ENCODE data around the gene CCDC152.

CCDC152 gene

DNA sequence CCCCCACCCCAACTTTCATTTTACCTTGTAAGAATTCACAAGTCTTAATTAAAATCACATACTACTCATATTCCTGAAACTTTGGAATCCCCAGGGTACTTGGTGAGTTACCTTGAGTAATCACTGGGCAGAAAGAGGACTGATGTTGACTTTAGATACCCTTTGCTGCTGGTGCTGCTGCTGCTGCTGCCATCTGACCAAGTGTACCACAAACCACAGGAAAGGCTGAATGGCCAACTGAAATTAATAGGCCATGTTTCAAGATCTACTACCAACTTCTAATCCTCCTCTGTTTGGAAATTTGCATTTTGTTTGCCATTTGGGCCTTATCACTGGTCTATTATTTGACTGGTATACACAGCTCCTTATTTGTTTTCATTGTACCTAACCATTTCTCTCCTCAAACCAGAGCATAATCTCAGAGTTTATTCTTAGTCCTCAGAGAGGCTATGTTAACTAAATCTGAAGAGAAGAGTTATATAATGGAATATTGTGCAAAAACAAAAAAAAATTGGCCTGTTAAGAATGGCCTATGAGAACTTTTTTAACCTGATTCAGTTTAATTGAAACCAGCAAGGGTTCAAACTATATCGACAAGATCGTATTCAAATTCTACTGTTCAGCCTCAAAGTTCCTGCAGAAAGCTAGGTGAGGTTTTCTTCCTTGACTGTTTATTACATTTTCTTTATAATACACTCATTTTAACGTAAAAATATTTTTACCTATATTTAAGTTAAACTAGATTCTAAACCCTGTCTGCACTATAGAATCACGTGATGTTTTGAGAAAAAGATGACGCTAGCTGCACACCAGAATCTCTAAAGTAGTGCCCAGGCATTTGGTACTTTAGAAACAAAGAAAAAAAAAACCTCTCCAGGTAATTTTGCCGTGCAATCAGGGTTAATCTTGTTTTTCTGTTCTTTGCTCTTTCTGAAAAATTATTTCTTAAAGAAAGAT lies 41.9 kb downstream of the CCDC152 start:
- Histone ChIP-seq H3K4me3 (ENCODE audit: low read length in 2 of 2) (no peak overlapping the region), H2BK5ac (ENCODE audit: low read length) (no peak overlapping the region), H2BK15ac (ENCODE audit: low read length) (no peak overlapping the region), H3K4me1 (ENCODE audit: control insufficient read depth in 2 of 2, insufficient read depth in 1 of 2, low read depth in 1 of 2, low read length in 2 of 2) (no peaks in the 10 kb centered on the region), H4K8ac (ENCODE audit: low read depth, low read length) (no peak overlapping the region), H3K27me3 (ENCODE audit: control insufficient read depth in 3 of 3, insufficient read depth in 3 of 3, low read depth in 1 of 3, low read length in 3 of 3) (no peaks in the 10 kb centered on the region), H2BK12ac (ENCODE audit: low read length) (no peak overlapping the region), H3K9ac (ENCODE audit: low read depth, low read length, poor library complexity) (no peak overlapping the region), H3K27ac (replicated peaks; ENCODE audit: low read length) (no peak overlapping the region), H3K9me3 (replicated peaks in 1 of 2; ENCODE audit: control insufficient read depth in 2 of 2, insufficient read depth in 1 of 2, low read depth in 1 of 2, low read length in 2 of 2) (no peaks in the 10 kb centered on the region), H3K14ac (ENCODE audit: low read length) (no peak overlapping the region), H4K91ac (ENCODE audit: low read depth, low read length, poor library complexity) (no peak overlapping the region), H3K23ac (ENCODE audit: low read depth, low read length, poor library complexity) (no peak overlapping the region), H2BK120ac (ENCODE audit: low read depth, low read length) (no peak overlapping the region), H3K18ac (ENCODE audit: low read length) (no peak overlapping the region), H3K4me2 (ENCODE audit: insufficient read depth, low read length, poor library complexity, severe bottlenecking) (no peak overlapping the region), H3K4ac (ENCODE audit: low read length) (no peak overlapping the region), H2AK5ac (ENCODE audit: low read depth, low read length) (no peak overlapping the region), H3K79me1 (ENCODE audit: low read depth, low read length) (no peaks in the 10 kb centered on the region), H3K36me3 (replicated peaks in 1 of 2; ENCODE audit: control insufficient read depth in 2 of 2, insufficient read depth in 2 of 2, low read length in 2 of 2) (no peaks in the 10 kb centered on the region), H2AFZ (ENCODE audit: low read length) (no peak overlapping the region)
- 100% methylated on average over 1 of the region's 6 CpGs; no CpG with 5 or more reads in 1 of the 2 donors for WGBS, 2 donors (ENCODE audit: extremely low coverage in 2 of 2, insufficient read length in 2 of 2, insufficient replicate concordance in 1 of 2)
- no peak for DNase-seq (ENCODE audit: low spot score)

DNA sequence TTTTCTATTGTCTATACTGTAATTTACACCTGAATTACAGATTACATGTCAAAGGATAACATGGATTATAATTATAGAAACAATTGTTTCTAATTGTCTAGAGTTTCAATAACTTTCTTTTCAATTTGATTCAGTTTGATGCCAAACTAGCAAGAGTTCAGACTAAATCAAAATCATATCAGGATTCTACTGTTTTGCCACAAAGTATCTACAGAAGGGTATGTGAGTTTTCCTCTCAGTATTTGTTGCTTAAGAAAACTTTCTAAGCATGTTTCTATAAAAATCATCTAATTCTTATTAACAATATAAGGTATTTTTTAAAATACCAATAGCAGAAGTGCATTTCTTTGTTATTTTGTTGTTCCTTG lies 42.6 kb downstream of the CCDC152 start:
- no peak overlapping the region for H4K91ac ChIP-seq (ENCODE audit: low read depth, low read length, poor library complexity)
- H3K4me1 ChIP-seq (ENCODE audit: control insufficient read depth in 2 of 2, insufficient read depth in 1 of 2, low read depth in 1 of 2, low read length in 2 of 2) = no peaks in the 10 kb centered on the region
- no peak overlapping the region for H4K8ac ChIP-seq (ENCODE audit: low read depth, low read length)
- no peaks in the 10 kb centered on the region for H3K36me3 ChIP-seq (replicated peaks in 1 of 2; ENCODE audit: control insufficient read depth in 2 of 2, insufficient read depth in 2 of 2, low read length in 2 of 2)
- no peaks in the 10 kb centered on the region for H3K79me1 ChIP-seq (ENCODE audit: low read depth, low read length)
- no peak for DNase-seq (ENCODE audit: low spot score)
- no peak overlapping the region for H3K9ac ChIP-seq (ENCODE audit: low read depth, low read length, poor library complexity)
- no peak overlapping the region for H3K14ac ChIP-seq (ENCODE audit: low read length)
- H2BK5ac ChIP-seq (ENCODE audit: low read length) = no peak overlapping the region
- H3K4me2 ChIP-seq (ENCODE audit: insufficient read depth, low read length, poor library complexity, severe bottlenecking) = no peak overlapping the region
- H2AFZ ChIP-seq (ENCODE audit: low read length) = no peak overlapping the region
- H3K9me3 ChIP-seq (replicated peaks in 1 of 2; ENCODE audit: control insufficient read depth in 2 of 2, insufficient read depth in 1 of 2, low read depth in 1 of 2, low read length in 2 of 2) = no peaks in the 10 kb centered on the region
- no peaks in the 10 kb centered on the region for H3K27me3 ChIP-seq (ENCODE audit: control insufficient read depth in 3 of 3, insufficient read depth in 3 of 3, low read depth in 1 of 3, low read length in 3 of 3)
- H3K23ac ChIP-seq (ENCODE audit: low read depth, low read length, poor library complexity) = no peak overlapping the region
- no peak overlapping the region for H3K4me3 ChIP-seq (ENCODE audit: low read length in 2 of 2)
- no peak overlapping the region for H2BK120ac ChIP-seq (ENCODE audit: low read depth, low read length)
- no peak overlapping the region for H2AK5ac ChIP-seq (ENCODE audit: low read depth, low read length)
- H2BK12ac ChIP-seq (ENCODE audit: low read length) = no peak overlapping the region
- no peak overlapping the region for H3K18ac ChIP-seq (ENCODE audit: low read length)
- H3K4ac ChIP-seq (ENCODE audit: low read length) = no peak overlapping the region
- H2BK15ac ChIP-seq (ENCODE audit: low read length) = no peak overlapping the region
- H3K27ac ChIP-seq (replicated peaks; ENCODE audit: low read length) = no peak overlapping the region

DNA sequence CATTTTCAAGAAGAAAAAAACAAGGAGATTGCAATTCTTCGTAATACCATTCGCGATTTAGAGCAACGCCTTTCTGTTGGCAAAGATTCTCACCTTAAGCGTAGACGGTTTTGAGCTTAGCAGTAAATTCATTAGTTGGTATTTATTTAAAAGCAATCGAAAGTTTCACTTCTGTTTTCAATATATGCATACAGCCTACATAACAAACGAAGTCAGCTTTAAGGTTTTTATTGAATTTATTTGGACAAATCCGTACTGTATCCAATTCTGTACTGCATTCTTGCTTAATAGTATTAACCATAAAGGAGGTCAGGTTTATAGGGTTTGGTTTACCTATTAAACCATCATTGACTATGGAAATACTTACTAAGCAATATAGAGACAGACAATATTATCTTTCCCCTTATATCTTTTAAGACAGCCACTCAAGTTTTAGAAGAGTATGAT lies 43.1 kb downstream of the CCDC152 start:
- H3K36me3 ChIP-seq (replicated peaks in 1 of 2; ENCODE audit: control insufficient read depth in 2 of 2, insufficient read depth in 2 of 2, low read length in 2 of 2) = no peaks in the 10 kb centered on the region
- no peak overlapping the region for H2BK12ac ChIP-seq (ENCODE audit: low read length)
- H4K91ac ChIP-seq (ENCODE audit: low read depth, low read length, poor library complexity) = no peak overlapping the region
- no peak overlapping the region for H3K23ac ChIP-seq (ENCODE audit: low read depth, low read length, poor library complexity)
- no CpG with 5 or more reads among the region's 9 CpGs for WGBS, 2 donors (ENCODE audit: extremely low coverage in 2 of 2, insufficient read length in 2 of 2, insufficient replicate concordance in 1 of 2)
- H2BK15ac ChIP-seq (ENCODE audit: low read length) = no peak overlapping the region
- no peak overlapping the region for H4K8ac ChIP-seq (ENCODE audit: low read depth, low read length)
- no peaks in the 10 kb centered on the region for H3K79me1 ChIP-seq (ENCODE audit: low read depth, low read length)
- H3K9me3 ChIP-seq (replicated peaks in 1 of 2; ENCODE audit: control insufficient read depth in 2 of 2, insufficient read depth in 1 of 2, low read depth in 1 of 2, low read length in 2 of 2) = no peaks in the 10 kb centered on the region
- no peak overlapping the region for H2BK120ac ChIP-seq (ENCODE audit: low read depth, low read length)
- H3K9ac ChIP-seq (ENCODE audit: low read depth, low read length, poor library complexity) = no peak overlapping the region
- no peaks in the 10 kb centered on the region for H3K4me1 ChIP-seq (ENCODE audit: control insufficient read depth in 2 of 2, insufficient read depth in 1 of 2, low read depth in 1 of 2, low read length in 2 of 2)
- no peak overlapping the region for H2BK5ac ChIP-seq (ENCODE audit: low read length)
- H3K4me3 ChIP-seq (ENCODE audit: low read length in 2 of 2) = no peak overlapping the region
- no peak overlapping the region for H3K4me2 ChIP-seq (ENCODE audit: insufficient read depth, low read length, poor library complexity, severe bottlenecking)
- no peak for DNase-seq (ENCODE audit: low spot score)
- H3K27ac ChIP-seq (replicated peaks; ENCODE audit: low read length) = no peak overlapping the region
- no peak overlapping the region for H2AK5ac ChIP-seq (ENCODE audit: low read depth, low read length)
- H2AFZ ChIP-seq (ENCODE audit: low read length) = no peak overlapping the region
- H3K18ac ChIP-seq (ENCODE audit: low read length) = no peak overlapping the region
- H3K14ac ChIP-seq (ENCODE audit: low read length) = no peak overlapping the region
- H3K27me3 ChIP-seq (ENCODE audit: control insufficient read depth in 3 of 3, insufficient read depth in 3 of 3, low read depth in 1 of 3, low read length in 3 of 3) = no peaks in the 10 kb centered on the region
- H3K4ac ChIP-seq (ENCODE audit: low read length) = no peak overlapping the region

DNA sequence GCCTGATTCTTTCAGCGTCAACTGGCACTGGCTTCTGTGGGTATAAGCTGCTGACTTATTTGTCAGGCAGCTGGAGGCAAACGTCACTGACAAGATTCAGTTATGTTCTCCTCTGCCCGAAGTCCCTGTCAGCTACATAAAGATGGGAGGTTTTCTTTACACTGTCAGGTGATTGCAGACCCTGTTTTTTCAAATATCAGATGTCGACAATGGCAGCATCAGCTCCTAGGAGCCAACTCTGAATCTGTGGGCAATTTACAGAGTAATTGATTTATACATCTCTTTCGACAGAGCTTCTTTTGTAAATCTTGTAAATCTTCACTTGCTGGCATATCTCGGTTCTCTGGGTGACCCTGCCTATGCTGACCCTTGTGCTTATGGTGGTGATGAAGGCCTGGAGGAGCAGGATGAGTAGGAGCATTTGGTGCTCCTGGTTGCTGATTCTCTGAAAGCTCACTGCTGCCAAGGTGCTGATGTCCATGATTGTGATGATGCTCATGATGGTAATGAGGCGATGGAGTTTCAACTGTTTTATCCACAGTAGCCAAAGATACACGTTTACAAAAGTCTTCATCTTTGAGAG lies 44.2 kb downstream of the CCDC152 start:
- Histone ChIP-seq H3K23ac (ENCODE audit: low read depth, low read length, poor library complexity) (no peak overlapping the region), H2BK5ac (ENCODE audit: low read length) (no peak overlapping the region), H3K27ac (replicated peaks; ENCODE audit: low read length) (no peak overlapping the region), H2BK12ac (ENCODE audit: low read length) (no peak overlapping the region), H2BK15ac (ENCODE audit: low read length) (no peak overlapping the region), H3K36me3 (replicated peaks in 1 of 2; ENCODE audit: control insufficient read depth in 2 of 2, insufficient read depth in 2 of 2, low read length in 2 of 2) (no peaks in the 10 kb centered on the region), H2AFZ (ENCODE audit: low read length) (no peak overlapping the region), H3K4me3 (ENCODE audit: low read length in 2 of 2) (no peak overlapping the region), H4K91ac (ENCODE audit: low read depth, low read length, poor library complexity) (no peak overlapping the region), H3K18ac (ENCODE audit: low read length) (no peak overlapping the region), H3K27me3 (ENCODE audit: control insufficient read depth in 3 of 3, insufficient read depth in 3 of 3, low read depth in 1 of 3, low read length in 3 of 3) (no peaks in the 10 kb centered on the region), H3K79me1 (ENCODE audit: low read depth, low read length) (no peaks in the 10 kb centered on the region), H3K4me1 (ENCODE audit: control insufficient read depth in 2 of 2, insufficient read depth in 1 of 2, low read depth in 1 of 2, low read length in 2 of 2) (no peaks in the 10 kb centered on the region), H2BK120ac (ENCODE audit: low read depth, low read length) (no peak overlapping the region), H3K14ac (ENCODE audit: low read length) (no peak overlapping the region), H3K9ac (ENCODE audit: low read depth, low read length, poor library complexity) (no peak overlapping the region), H2AK5ac (ENCODE audit: low read depth, low read length) (no peak overlapping the region), H3K9me3 (replicated peaks in 1 of 2; ENCODE audit: control insufficient read depth in 2 of 2, insufficient read depth in 1 of 2, low read depth in 1 of 2, low read length in 2 of 2) (no peaks in the 10 kb centered on the region), H3K4me2 (ENCODE audit: insufficient read depth, low read length, poor library complexity, severe bottlenecking) (no peak overlapping the region), H3K4ac (ENCODE audit: low read length) (no peak overlapping the region), H4K8ac (ENCODE audit: low read depth, low read length) (no peak overlapping the region)
- DNase-seq (ENCODE audit: low spot score) = no peak
- no CpG with 5 or more reads among the region's 8 CpGs for WGBS, 2 donors (ENCODE audit: extremely low coverage in 2 of 2, insufficient read length in 2 of 2, insufficient replicate concordance in 1 of 2)
